DND-41 (cell line): Measurements from ENCODE around the gene TREM2.

Experiments used
- ATAC-seq: fragments of 200-7000 bp; cut with Tn5 transposase; 3 replicates; pipeline ENCODE4 v1.9.1; 2021; ENCODE audit warnings: low read depth; ENCODE audit not compliant: insufficient read depth
- DNase-seq: peaks from one replicate; pipeline ENCODE4 v3.0.0-alpha.2; 2020
- H2AFZ ChIP-seq: 2 replicates; pipeline ENCODE4 v1.6.0; 2012; ENCODE audit warnings: low read depth, low read length
- H3K27ac ChIP-seq: 2 replicates; pipeline ENCODE4 v1.5.1; 2012; ENCODE audit warnings: low read length, inconsistent platforms
- H3K27me3 ChIP-seq: fragments of 200-600 bp; sonication (generic); 2 replicates; pipeline ENCODE4 v1.6.0; 2012; ENCODE audit warnings: low read length, mild to moderate bottlenecking, inconsistent platforms; ENCODE audit not compliant: insufficient read depth, poor library complexity
- H3K36me3 ChIP-seq: 2 replicates; pipeline ENCODE4 v1.5.1; 2012; ENCODE audit warnings: low read length, inconsistent platforms; ENCODE audit not compliant: insufficient read depth
- H3K4me1 ChIP-seq: 2 replicates; pipeline ENCODE4 v1.5.1; 2012; ENCODE audit warnings: mild to moderate bottlenecking, low read length; ENCODE audit not compliant: insufficient read depth
- H3K4me2 ChIP-seq: 2 replicates; pipeline ENCODE4 v1.6.0; 2012; ENCODE audit warnings: mild to moderate bottlenecking, moderate library complexity, low read length, inconsistent platforms; ENCODE audit not compliant: insufficient read depth
- H3K4me3 ChIP-seq, 2 experiments: fragments of 200-600 bp in 1 of 2; shearing (Covaris generic) in 1 of 2; 2 replicates each; pipeline ENCODE4 v1.5.1; 2012 to 2016; ENCODE audit warnings: inconsistent platforms in 2 of 2, low read length in 2 of 2, mild to moderate bottlenecking in 2 of 2, low read depth in 1 of 2, moderate library complexity in 1 of 2
- H3K79me2 ChIP-seq: 2 replicates; pipeline ENCODE4 v1.6.0; 2012; ENCODE audit warnings: low read length, inconsistent platforms; ENCODE audit not compliant: insufficient read depth
- H3K9ac ChIP-seq: 2 replicates; pipeline ENCODE4 v1.6.0; 2012; ENCODE audit warnings: low read depth, mild to moderate bottlenecking, inconsistent platforms, low read length, moderate library complexity
- H3K9me3 ChIP-seq: 2 replicates; pipeline ENCODE4 v1.5.1; 2012; ENCODE audit warnings: low read length, moderate library complexity, mild to moderate bottlenecking, inconsistent platforms; ENCODE audit not compliant: insufficient read depth, severe bottlenecking
- H4K20me1 ChIP-seq: 2 replicates; pipeline ENCODE4 v1.6.0; 2012; ENCODE audit warnings: low read length; ENCODE audit not compliant: insufficient read depth
- EZH2 ChIP-seq: IDR thresholded peaks from 3 replicates; pipeline ENCODE4 v1.6.1; 2012; ENCODE audit warnings: borderline replicate concordance, low read depth, mild to moderate bottlenecking, moderate library complexity, low read length, inconsistent platforms; ENCODE audit not compliant: severe bottlenecking
- TF ChIP-seq, protein P1 (sequence below): IDR thresholded peaks from 2 replicates; pipeline ENCODE4 v1.5.1; 2012; ENCODE audit warnings: borderline replicate concordance, low read length, moderate library complexity, mild to moderate bottlenecking; ENCODE audit not compliant: poor library complexity, severe bottlenecking; ENCODE audit errors: extremely low read depth

The TREM2 gene

DNA sequence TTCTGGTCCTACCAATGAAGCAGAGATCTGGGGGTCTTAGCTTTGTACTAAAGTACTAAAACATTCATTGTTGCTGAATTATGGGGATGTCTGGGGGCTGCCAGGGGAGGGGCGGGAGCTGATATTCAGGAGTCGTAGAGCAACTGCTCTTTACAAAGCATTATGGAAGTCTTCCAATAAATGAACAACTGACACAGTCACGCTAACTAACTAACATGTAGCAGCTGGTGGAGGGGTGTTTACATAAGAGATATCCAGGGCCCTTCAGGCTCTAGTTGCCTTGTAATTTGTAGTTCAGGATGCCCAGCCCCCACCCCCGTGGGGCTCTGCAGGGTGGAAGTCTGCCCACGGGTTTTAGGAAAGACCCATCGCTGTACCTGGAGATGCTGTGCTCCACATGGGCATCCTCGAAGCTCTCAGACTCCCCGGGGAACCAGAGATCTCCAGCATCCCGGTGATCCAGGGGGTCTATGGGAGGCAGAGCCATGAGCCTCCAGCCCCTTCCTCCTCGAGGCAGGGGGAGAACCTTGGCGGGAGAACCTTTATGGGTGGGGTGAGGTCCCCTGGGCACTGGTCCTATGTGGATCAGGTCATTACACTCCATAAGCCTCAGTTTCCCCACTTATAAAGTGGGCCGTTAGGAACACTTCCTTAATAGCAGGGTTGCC lies 3.4 kb downstream of the TREM2 start:
- Histone ChIP-seq H3K4me3 (no peak overlapping the region), H3K9me3 (no peaks in the 10 kb centered on the region), H3K27me3 (no peaks in the 10 kb centered on the region), H2AFZ (no peak overlapping the region), H3K79me2 (no peaks in the 10 kb centered on the region), H3K36me3 (no peaks in the 10 kb centered on the region), H3K9ac (no peak overlapping the region), H3K4me2 (no peak overlapping the region), H3K4me1 (no peaks in the 10 kb centered on the region), H4K20me1 (no peaks in the 10 kb centered on the region), H3K27ac (no peak overlapping the region)
- DNase-seq: no peak
- ATAC-seq: no peak
- no peak for TF ChIP-seq EZH2
- TF ChIP-seq, protein P1, sequence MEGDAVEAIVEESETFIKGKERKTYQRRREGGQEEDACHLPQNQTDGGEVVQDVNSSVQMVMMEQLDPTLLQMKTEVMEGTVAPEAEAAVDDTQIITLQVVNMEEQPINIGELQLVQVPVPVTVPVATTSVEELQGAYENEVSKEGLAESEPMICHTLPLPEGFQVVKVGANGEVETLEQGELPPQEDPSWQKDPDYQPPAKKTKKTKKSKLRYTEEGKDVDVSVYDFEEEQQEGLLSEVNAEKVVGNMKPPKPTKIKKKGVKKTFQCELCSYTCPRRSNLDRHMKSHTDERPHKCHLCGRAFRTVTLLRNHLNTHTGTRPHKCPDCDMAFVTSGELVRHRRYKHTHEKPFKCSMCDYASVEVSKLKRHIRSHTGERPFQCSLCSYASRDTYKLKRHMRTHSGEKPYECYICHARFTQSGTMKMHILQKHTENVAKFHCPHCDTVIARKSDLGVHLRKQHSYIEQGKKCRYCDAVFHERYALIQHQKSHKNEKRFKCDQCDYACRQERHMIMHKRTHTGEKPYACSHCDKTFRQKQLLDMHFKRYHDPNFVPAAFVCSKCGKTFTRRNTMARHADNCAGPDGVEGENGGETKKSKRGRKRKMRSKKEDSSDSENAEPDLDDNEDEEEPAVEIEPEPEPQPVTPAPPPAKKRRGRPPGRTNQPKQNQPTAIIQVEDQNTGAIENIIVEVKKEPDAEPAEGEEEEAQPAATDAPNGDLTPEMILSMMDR: no peak

DNA sequence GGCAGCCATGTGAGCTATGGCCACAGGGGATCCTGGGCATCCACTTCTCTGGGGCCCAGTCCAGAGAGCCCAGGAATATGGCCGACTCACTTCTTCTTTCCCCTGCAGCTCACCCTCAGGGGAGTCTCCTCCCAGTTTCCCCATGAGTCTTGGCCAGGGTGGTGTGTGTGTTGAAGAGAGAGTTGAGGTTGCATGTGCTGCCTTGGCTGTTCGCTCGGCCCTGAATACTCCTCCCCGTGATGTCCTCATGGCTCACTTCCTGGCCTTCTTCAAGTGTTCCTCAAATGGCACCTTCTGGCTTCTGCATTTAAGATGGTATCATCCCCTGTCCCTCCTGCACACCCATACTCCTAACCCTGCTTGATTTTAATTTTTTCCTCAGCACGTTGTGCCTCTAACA lies 5.6 kb downstream of the TREM2 start:
- TF ChIP-seq, protein P1: no peak
- H3K4me2 ChIP-seq: no peak overlapping the region
- no peak overlapping the region for H3K27ac ChIP-seq
- no peaks in the 10 kb centered on the region for H3K36me3 ChIP-seq
- ATAC-seq (no peak), DNase-seq (no peak)
- H2AFZ ChIP-seq: no peak overlapping the region
- no peaks in the 10 kb centered on the region for H3K27me3 ChIP-seq
- H3K9ac ChIP-seq: no peak overlapping the region
- H3K79me2 ChIP-seq: no peaks in the 10 kb centered on the region
- no peaks in the 10 kb centered on the region for H3K4me1 ChIP-seq
- H3K9me3 ChIP-seq: no peaks in the 10 kb centered on the region
- H3K4me3 ChIP-seq: no peak overlapping the region
- no peaks in the 10 kb centered on the region for H4K20me1 ChIP-seq

DNA sequence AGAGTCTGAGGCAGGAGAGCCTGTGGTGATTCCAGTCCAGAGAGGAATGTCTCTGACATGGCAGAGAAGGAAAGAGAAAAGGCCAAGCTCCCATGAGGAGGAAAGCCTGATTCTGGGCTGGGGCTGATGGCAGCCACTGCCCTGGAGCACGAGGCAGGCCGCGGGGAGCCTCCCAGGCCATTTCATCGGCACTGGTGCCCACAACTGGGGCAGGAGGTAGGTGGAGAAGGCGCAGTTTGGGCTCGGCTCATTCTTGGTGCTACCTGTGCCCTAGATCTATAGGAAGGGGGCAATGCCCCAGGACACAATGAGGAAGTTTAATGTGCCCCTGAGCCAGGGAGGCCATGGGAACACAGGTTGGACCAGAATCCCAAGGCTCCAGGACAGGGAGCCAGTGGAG lies 6.1 kb downstream of the TREM2 start:
- no peaks in the 10 kb centered on the region for H3K9me3 ChIP-seq
- no peaks in the 10 kb centered on the region for H4K20me1 ChIP-seq
- H3K9ac ChIP-seq: no peak overlapping the region
- TF ChIP-seq, protein P1: no peak
- H3K4me3 ChIP-seq: no peak overlapping the region
- H3K27me3 ChIP-seq: no peaks in the 10 kb centered on the region
- no peaks in the 10 kb centered on the region for H3K79me2 ChIP-seq
- no peak overlapping the region for H2AFZ ChIP-seq
- H3K4me2 ChIP-seq: no peak overlapping the region
- no peaks in the 10 kb centered on the region for H3K4me1 ChIP-seq
- no peaks in the 10 kb centered on the region for H3K36me3 ChIP-seq
- ATAC-seq (no peak), DNase-seq (no peak)
- H3K27ac ChIP-seq: no peak overlapping the region

- Histone ChIP-seq H3K27me3 (no peaks in the 10 kb centered on the region), H3K9ac (no peak overlapping the region), H3K4me3 (no peak overlapping the region), H3K4me1 (no peaks in the 10 kb centered on the region), H2AFZ (no peak overlapping the region), H3K4me2 (no peak overlapping the region), H3K79me2 (no peaks in the 10 kb centered on the region), H3K36me3 (no peaks in the 10 kb centered on the region), H4K20me1 (no peaks in the 10 kb centered on the region), H3K9me3 (no peaks in the 10 kb centered on the region), H3K27ac (no peak overlapping the region)
- ATAC-seq: no peak
- DNase-seq: no peak
- TF ChIP-seq, protein P1: no peak
- TF ChIP-seq EZH2: no peak
These were observed 6.9 kb downstream of the TREM2 start for GRCh38 chr6:41156001-41156400.
